ENCODE data around the gene PKHD1.
A peak's percentile ranks its signal among the peaks of the same experiment; 100 is the strongest.
"Not testable (repeated sequence)": the region's sequence is repeated elsewhere in the genome, so short reads cannot be mapped to it uniquely, and the experiment has no call there.

Gene PKHD1

DNA sequence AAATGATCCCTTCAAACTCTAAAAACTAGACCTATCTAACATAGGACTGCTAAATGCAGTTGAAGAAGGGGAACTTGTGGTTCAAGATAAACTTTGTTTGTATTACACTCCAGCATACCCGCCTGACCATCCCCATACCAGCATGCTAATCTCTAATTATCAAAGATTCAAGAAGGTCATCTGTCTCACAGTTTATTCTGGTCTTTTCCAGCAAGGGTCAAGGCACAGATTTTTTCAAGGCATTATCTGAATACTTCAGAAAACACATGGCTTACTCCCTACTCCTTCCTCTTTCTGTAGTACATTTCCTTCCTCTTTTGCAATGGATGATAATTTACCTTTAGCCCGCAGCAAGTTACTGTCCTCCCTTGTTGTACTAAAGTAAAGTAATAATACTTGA lies 174.1 kb downstream of the PKHD1 start:
- peak; percentile 33 for DNase-seq

DNA sequence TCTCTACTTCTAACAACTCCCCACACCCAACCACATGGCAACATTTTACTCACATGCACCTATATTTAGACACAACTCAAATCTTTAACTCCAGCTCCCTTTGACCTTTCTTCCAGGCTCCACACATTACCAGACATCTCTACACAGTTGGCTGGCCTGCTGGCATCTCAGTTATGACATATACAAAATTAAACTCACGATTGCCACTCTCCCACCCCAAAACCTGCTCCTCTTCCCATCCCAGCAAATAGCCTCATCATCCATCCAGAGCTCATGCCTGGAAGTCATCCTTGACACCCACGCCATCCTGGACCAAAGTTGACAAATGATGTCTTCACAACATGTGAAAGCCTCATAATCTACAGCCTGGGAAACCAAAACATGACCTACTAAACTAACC lies 176.6 kb downstream of the PKHD1 start:
- DNase-seq, result no peak

GRCh38 chr6:51908243-51908642 lies 179.2 kb downstream of the PKHD1 start:
- no peak for DNase-seq

DNA sequence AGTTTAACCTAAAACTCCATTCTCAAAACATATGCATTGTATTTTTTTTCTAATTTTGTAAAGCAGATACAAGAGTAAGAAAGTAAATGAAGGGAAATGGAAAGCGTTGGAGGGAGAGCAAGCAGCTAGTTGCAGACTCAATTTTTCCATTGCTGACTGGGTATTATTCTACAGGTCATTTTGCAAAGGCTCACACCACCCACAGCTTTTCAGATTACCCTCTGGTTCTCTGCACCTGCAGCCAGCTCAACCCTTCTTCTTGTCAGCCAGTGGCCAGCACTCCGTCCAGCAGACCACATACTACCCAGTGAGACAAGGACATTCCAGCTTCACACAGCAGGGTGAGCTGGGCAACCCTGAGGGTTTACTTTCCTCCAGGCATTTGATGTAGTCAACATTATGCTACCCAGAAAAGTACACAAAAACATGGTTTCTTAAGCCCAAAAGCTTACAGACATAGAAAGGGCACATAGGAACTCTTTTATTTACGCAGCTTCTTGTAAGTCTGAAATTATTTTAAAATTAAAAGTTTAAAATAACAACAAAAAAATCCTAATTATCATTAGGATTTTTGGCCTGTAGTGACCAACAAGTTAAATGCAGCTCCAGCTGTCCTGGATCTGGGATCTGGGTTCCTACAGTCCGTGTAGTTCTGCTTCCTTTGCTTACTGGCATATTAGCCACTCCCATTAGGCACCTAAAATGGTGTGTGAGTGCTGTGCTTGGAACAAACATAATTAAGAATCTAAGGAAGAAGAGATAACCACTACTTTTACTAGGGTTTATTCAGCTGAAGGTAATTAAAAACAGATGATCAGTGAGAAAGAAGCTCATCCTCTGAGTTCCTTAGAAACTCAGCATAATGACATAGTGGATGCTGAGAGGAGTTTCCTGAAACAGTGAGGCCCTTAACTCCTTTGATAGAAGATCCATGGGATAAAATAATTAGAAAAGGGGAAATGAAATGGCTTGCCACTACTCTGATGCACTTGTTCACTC lies 185.3 kb downstream of the PKHD1 start:
- DNase-seq, result no peak

GRCh38 chr6:51893366-51893765 lies 194.0 kb downstream of the PKHD1 start:
- no peak for DNase-seq

- DNase-seq, result no peak
These were observed 194.7 kb downstream of the PKHD1 start for GRCh38 chr6:51892750-51893149.

- no peak for DNase-seq
These were observed 195.1 kb downstream of the PKHD1 start for GRCh38 chr6:51892339-51892738.

GRCh38 chr6:51891784-51892183 lies 195.6 kb downstream of the PKHD1 start:
- DNase-seq, result no peak

GRCh38 chr6:51887859-51888258 lies 199.6 kb downstream of the PKHD1 start:
- no peak for DNase-seq

- DNase-seq, result no peak
These were observed 201.5 kb downstream of the PKHD1 start for GRCh38 chr6:51885957-51886356.

GRCh38 chr6:51868591-51869355 lies 218.6 kb downstream of the PKHD1 start:
- DNase-seq, result no peak

DNA sequence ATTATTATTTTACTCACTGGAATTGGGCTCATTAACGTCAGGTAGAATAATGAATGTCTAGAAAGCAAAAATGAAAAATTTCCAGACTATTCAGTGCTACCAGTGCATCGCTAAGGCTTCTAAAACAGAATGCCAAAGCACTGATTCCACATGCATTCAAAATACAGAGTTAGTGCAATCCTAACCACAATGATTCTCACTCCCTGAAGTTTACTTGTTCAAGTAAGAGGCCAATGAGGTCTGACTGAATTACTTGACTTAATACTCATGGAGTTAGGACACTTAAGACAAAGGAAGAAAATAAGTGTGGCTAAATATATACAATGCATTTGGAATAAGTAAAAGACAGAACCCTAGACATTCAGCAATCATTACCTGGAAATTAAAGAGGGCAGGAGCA lies 220.5 kb downstream of the PKHD1 start:
- no peak for DNase-seq

DNA sequence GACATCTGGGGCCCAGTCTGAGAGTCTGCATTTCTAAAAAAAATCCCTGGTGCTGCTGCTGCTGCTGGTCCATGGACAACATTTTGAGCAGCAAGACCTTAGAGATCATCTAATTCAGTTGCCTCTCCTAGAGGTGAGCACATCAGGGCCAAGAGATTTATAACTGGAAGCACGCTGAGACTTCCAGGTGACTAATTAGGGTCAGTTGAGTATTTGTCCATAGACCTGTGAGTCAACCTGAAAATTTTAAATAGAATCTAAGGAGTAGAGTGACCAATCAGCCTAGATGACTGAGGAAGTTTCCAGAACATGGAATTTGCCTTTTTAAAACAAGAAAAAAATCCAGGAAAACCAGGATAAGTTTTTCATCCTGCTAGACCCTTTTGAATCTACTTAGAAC lies 221.4 kb downstream of the PKHD1 start:
- DNase-seq, result no peak

- DNase-seq, result no peak
These were observed 222.2 kb downstream of the PKHD1 start for GRCh38 chr6:51865176-51865575.

- DNase-seq, result no peak
These were observed 230.3 kb downstream of the PKHD1 start for GRCh38 chr6:51857134-51857533.

DNA sequence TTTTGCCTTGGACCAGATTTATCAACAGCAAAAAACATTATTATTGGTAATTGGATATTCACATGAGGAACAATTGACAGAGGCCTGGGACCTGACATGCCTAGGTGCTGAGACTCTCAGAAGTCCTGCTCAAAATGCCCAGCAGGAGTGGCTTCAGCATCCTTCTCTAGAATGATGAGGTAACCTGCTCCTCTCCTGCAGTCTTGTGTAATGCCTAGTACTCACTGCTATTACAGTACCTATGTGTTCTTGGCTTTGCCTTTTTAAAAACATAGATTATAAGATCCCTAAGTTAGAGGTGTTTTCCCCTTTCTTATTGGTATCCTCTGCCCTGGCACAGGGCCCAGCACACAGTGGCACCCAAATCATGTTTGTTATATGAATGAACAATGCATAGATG lies 230.9 kb downstream of the PKHD1 start:
- no peak for DNase-seq

DNA sequence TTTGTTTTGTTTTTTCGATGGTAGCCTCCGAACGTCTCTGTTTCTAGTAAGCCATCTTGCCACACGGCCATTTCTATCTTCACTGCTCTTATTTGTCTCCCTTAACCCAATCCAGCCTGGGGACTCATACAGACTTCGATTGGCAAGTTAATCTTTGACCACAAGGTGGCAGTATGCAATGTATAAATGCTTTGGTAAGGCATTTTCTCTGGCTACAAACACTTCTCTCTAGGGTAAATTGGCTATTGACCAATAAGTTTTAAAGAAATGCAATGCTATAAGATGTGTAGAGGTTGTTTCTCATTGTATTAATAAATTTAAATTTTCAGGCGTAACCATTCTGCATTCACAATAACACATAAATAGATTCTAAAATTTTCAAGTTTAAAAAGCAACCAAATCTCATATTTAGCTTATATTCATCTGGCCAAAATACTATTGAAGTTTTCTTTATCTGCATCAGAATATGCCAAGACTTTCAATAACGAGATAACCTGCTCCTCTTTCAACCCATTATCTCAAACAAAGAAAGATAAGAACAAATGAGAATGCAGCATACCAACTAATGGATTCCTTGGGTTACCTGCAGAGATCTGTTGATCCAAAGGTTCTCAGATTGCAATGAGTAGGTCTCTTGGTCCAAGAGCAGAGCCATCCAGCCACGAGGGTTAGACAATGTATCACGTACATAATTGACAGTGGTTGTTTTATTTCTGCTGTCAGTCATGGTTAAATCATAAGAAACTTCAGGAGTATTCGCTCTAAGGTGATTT lies 231.9 kb downstream of the PKHD1 start:
- peak; percentile 81 for DNase-seq

GRCh38 chr6:51854876-51855275 lies 232.5 kb downstream of the PKHD1 start:
- DNase-seq, result no peak

GRCh38 chr6:51854347-51854746 lies 233.1 kb downstream of the PKHD1 start:
- no peak for DNase-seq

- not testable (repeated sequence) for DNase-seq
These were observed 234.3 kb downstream of the PKHD1 start for GRCh38 chr6:51853109-51853508.

- DNase-seq, result no peak
These were observed 240.9 kb downstream of the PKHD1 start for GRCh38 chr6:51846531-51846930.

DNA sequence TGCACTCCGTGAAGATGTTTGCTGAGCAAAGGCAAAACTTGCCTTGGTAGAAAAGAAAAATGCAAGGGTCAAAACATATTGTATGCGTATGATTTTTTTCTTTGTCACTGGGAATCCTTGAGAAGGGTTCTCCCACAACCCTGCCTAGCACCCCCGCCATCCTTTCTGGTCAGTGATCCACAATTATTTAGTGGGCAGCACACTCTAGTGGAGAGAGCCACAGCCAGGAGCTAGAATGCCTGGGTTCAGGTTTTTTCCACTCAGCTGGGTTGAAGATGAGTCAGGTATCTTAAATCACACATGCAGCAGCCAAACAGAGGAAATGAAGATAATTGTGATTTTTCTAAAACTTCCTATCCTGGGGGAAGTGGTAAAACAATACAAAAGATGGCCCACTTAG lies 243.1 kb downstream of the PKHD1 start:
- DNase-seq, result no peak

GRCh38 chr6:51843456-51844056 lies 243.9 kb downstream of the PKHD1 start:
- DNase-seq, result no peak

Measured in KG1 (cell line).